Gastroesophageal sphincter (tissue), 3 donors: Measurements from ENCODE around the gene C3orf70.

Experiments
- CTCF ChIP-seq, 4 experiments: fragments of 200-600 bp in 2 of 4; fragments of 450-650 bp in 2 of 4; sonication (generic) in 1 of 4; IDR thresholded peaks; one replicate each; pipeline ENCODE4 v1.5.1; 2017 to 2019; ENCODE audit warnings: antibody characterized with exemption in 4 of 4, mild to moderate bottlenecking in 2 of 4, moderate library complexity in 2 of 4
- EP300 ChIP-seq: sonication (generic); formaldehyde crosslinking; IDR thresholded peaks from one replicate; pipeline ENCODE4 v1.6.1; 2017; ENCODE audit warnings: antibody characterized with exemption, mild to moderate bottlenecking
- POLR2A ChIP-seq, 2 donors: fragments of 450-650 bp; IDR thresholded peaks; one replicate each; pipeline ENCODE4 v1.6.1; 2017; ENCODE audit warnings: antibody characterized with exemption in 2 of 2, mild to moderate bottlenecking in 2 of 2, moderate library complexity in 1 of 2
- POLR2AphosphoS5 ChIP-seq: sonication (generic); formaldehyde crosslinking; IDR thresholded peaks from one replicate; pipeline ENCODE4 v1.6.1; 2017; ENCODE audit warnings: antibody characterized with exemption

GRCh38 chr3:185114756-185115155, 38.1 kb downstream of the C3orf70 start:
- TF ChIP-seq EP300 = no peak
- TF ChIP-seq CTCF (IDR thresholded peaks at IDR 0.05) = no peak
- TF ChIP-seq POLR2AphosphoS5 = no peak
- no peak for TF ChIP-seq POLR2A (IDR thresholded peaks at IDR 0.05)
